GM12878 (cell line): Measurements from ENCODE around the gene SCARB1. TPM values are rescaled to one million over a fixed set of nuclear protein-coding genes. Genes with fewer than 3 reads are reported as not detected.

Experiments
- ATF2 ChIP-seq: IDR thresholded peaks from 2 replicates; pipeline ENCODE4 v1.6.1; 2012; ENCODE audit warnings: low read length, inconsistent platforms
- BHLHE40 ChIP-seq, 2 experiments: fragments of 450-650 bp in 1 of 2; IDR thresholded peaks; 2 replicates each; pipeline ENCODE4 v1.6.1; 2011 to 2017; ENCODE audit warnings: low read depth in 2 of 2, borderline replicate concordance in 1 of 2, improper control_type of control experiment in 1 of 2, low read length in 1 of 2, mild to moderate bottlenecking in 1 of 2
- EP300 ChIP-seq, 2 experiments: fragments of 150-350 bp in 1 of 2; IDR thresholded peaks; 2 replicates each; pipeline ENCODE4 v1.6.1; 2011 to 2012; ENCODE audit warnings: low read depth in 2 of 2, low read length in 2 of 2, borderline replicate concordance in 1 of 2, improper control_type of control experiment in 1 of 2, inconsistent platforms in 1 of 2; ENCODE audit not compliant: control insufficient read depth in 1 of 2
- ESRRA ChIP-seq: IDR thresholded peaks from 2 replicates; pipeline ENCODE4 v1.6.1; 2012; ENCODE audit warnings: mild to moderate bottlenecking, low read length, improper control_type of control experiment
- FOXK2 ChIP-seq: fragments of 450-650 bp; IDR thresholded peaks from 2 replicates; pipeline ENCODE4 v1.6.1; 2017; ENCODE audit warnings: mild to moderate bottlenecking, moderate library complexity
- HDAC2 ChIP-seq: fragments of 200-600 bp; sonication (generic); IDR thresholded peaks from 2 replicates; pipeline ENCODE4 v1.6.1; 2017
- KDM1A ChIP-seq: fragments of 200-600 bp; sonication (generic); IDR thresholded peaks from 2 replicates; pipeline ENCODE4 v1.6.1; 2016; ENCODE audit warnings: borderline replicate concordance
- KLF5 ChIP-seq: fragments of 450-650 bp; IDR thresholded peaks from 2 replicates; pipeline ENCODE4 v1.6.1; 2014; ENCODE audit warnings: mild to moderate bottlenecking; ENCODE audit not compliant: partially characterized antibody
- MYB ChIP-seq: fragments of 150-350 bp; IDR thresholded peaks from 2 replicates; pipeline ENCODE4 v1.6.1; 2014; ENCODE audit warnings: mild to moderate bottlenecking, low read depth, low read length, borderline replicate concordance
- NR2C1 ChIP-seq: fragments of 450-650 bp; IDR thresholded peaks from 2 replicates; pipeline ENCODE4 v1.6.1; 2017; ENCODE audit warnings: antibody characterized with exemption, mild to moderate bottlenecking, moderate library complexity
- PML ChIP-seq: IDR thresholded peaks from 2 replicates; pipeline ENCODE4 v1.6.1; 2012; ENCODE audit warnings: low read length, inconsistent platforms
- RFX5 ChIP-seq: IDR thresholded peaks from 2 replicates; pipeline ENCODE4 v1.6.1; 2011; ENCODE audit warnings: low read depth, low read length, improper control_type of control experiment
- SIX5 ChIP-seq: IDR thresholded peaks from 2 replicates; pipeline ENCODE4 v1.6.1; 2011; ENCODE audit warnings: mild to moderate bottlenecking, low read depth, low read length, moderate library complexity; ENCODE audit not compliant: severe bottlenecking
- STAT3 ChIP-seq: IDR thresholded peaks from 2 replicates; pipeline ENCODE4 v1.6.1; 2011; ENCODE audit warnings: low read depth, low read length, improper control_type of control experiment
- TCF3 ChIP-seq: IDR thresholded peaks from 2 replicates; pipeline ENCODE4 v1.6.1; 2012; ENCODE audit warnings: low read depth, mild to moderate bottlenecking, low read length, borderline replicate concordance; ENCODE audit not compliant: insufficient read depth
- WRNIP1 ChIP-seq: IDR thresholded peaks from 2 replicates; pipeline ENCODE4 v1.6.1; 2011; ENCODE audit warnings: low read depth, low read length, improper control_type of control experiment, borderline replicate concordance
- polyA plus RNA-seq, 11 experiments: library from polyadenylated mRNA; depleted of rRNA in 4 of 11; unstranded in 6 of 11; stranded (reverse) in 5 of 11; fragments of >200 nt; fragmentation: Nextera tagmentation in 4 of 11; fragmentation: Illumina TruSeq in 1 of 11; extraction: Ambion mirVana in 4 of 11; extraction: Trizol in 1 of 11; gene quantifications; 1 replicate in 1 of 11; 2 replicates in 10 of 11; pipeline versions ENCODE4 v1.2.1 to v1.2.3, GENCODE V29; 2011 to 2016; ENCODE audit warnings: inconsistent platforms in 2 of 11, missing spikeins in 2 of 11, low read depth in 1 of 11
- total RNA-seq, 4 experiments: library from RNA; depleted of rRNA in 3 of 4; stranded (reverse); fragments of >200 nt in 3 of 4; fragmentation: Illumina TruSeq in 1 of 4; extraction: Trizol in 1 of 4; gene quantifications; 2 replicates each; pipeline versions ENCODE4 v1.2.1 to v1.2.3, GENCODE V29; 2013 to 2021
- TF ChIP-seq, protein P1 (sequence below): fragments of 450-650 bp; IDR thresholded peaks from 2 replicates; pipeline ENCODE4 v1.6.1; 2017; ENCODE audit warnings: mild to moderate bottlenecking, low read depth, inconsistent platforms; ENCODE audit not compliant: poor library complexity, severe bottlenecking
- TF ChIP-seq, protein P2 (sequence below): fragments of 450-650 bp; IDR thresholded peaks from 2 replicates; pipeline ENCODE4 v1.6.1; 2016; ENCODE audit warnings: mild to moderate bottlenecking, moderate library complexity, borderline replicate concordance
- TF ChIP-seq, protein P3 (sequence below): fragments of 450-650 bp; IDR thresholded peaks from 2 replicates; pipeline ENCODE4 v1.6.1; 2017; ENCODE audit warnings: antibody characterized with exemption, mild to moderate bottlenecking, moderate library complexity

SCARB1 gene
- total and polyA plus RNA-seq, 10 of the 15 experiments (the other 5 are each of a cell fraction or from before 2014, with no cell fraction given): 0.34 to 104 (median 63.1) TPM

DNA sequence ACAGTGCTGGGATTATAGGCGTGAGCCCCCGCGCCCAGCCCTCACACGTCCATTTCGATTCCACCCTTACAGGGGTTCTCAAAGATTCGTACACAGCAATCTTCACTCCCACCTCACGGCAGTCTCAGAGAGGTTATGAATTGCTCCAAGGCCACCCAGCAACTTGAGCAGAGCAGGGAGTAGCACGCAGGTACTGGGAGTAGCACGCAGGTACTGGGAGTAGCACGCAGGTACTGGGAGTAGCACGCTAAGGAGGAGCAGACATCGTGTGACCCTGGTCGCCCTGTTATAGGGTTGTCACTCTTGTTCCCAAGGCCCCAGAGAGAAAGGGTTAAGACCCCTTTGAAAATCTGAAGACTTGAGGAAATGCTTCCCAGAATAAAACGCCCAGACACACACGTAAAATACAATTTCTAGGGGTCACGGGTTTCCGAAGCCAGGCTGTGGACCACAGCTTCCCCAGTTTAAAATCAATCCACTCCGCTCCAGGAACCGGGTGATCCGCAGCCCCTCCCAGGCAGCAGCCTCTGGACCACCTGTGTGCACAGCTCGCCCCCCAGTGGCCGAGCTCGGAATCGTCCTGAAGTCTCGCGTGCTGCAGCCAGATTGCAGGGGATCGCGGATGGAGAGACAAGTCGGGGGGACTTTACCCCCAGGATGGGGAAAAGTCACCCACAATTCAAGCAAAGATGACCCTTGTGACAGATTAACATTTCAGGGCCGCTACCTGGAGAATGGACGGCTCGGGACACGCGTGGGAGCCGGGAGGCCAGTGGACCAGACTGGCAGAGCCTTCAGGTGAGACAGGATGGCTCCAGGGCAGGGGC is 92.0 kb downstream of the SCARB1 start (continued):
- TF ChIP-seq, protein P1, sequence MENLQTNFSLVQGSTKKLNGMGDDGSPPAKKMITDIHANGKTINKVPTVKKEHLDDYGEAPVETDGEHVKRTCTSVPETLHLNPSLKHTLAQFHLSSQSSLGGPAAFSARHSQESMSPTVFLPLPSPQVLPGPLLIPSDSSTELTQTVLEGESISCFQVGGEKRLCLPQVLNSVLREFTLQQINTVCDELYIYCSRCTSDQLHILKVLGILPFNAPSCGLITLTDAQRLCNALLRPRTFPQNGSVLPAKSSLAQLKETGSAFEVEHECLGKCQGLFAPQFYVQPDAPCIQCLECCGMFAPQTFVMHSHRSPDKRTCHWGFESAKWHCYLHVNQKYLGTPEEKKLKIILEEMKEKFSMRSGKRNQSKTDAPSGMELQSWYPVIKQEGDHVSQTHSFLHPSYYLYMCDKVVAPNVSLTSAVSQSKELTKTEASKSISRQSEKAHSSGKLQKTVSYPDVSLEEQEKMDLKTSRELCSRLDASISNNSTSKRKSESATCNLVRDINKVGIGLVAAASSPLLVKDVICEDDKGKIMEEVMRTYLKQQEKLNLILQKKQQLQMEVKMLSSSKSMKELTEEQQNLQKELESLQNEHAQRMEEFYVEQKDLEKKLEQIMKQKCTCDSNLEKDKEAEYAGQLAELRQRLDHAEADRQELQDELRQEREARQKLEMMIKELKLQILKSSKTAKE: no peak
- no peak for TF ChIP-seq NR2C1
- no peak for TF ChIP-seq HDAC2
- TF ChIP-seq TCF3: peak; percentile 76; the same call in 1 of the 2 replicates
- no peak for TF ChIP-seq WRNIP1
- no peak for TF ChIP-seq KDM1A
- no peak for TF ChIP-seq RFX5
- TF ChIP-seq BHLHE40 (IDR thresholded peaks at IDR 0.05; ENCODE audit: borderline replicate concordance in 1 of 2, low read depth in 2 of 2, low read length in 1 of 2): peak; percentile 74 to 83
- no peak for TF ChIP-seq EP300 (IDR thresholded peaks at IDR 0.05; ENCODE audit: borderline replicate concordance in 1 of 2, control insufficient read depth in 1 of 2, low read depth in 2 of 2, low read length in 2 of 2)
- TF ChIP-seq STAT3: no peak
- TF ChIP-seq ESRRA: no peak
- TF ChIP-seq PML: no peak
- no peak for TF ChIP-seq KLF5
- no peak for TF ChIP-seq ATF2
- no peak for TF ChIP-seq MYB
- TF ChIP-seq, protein P2, sequence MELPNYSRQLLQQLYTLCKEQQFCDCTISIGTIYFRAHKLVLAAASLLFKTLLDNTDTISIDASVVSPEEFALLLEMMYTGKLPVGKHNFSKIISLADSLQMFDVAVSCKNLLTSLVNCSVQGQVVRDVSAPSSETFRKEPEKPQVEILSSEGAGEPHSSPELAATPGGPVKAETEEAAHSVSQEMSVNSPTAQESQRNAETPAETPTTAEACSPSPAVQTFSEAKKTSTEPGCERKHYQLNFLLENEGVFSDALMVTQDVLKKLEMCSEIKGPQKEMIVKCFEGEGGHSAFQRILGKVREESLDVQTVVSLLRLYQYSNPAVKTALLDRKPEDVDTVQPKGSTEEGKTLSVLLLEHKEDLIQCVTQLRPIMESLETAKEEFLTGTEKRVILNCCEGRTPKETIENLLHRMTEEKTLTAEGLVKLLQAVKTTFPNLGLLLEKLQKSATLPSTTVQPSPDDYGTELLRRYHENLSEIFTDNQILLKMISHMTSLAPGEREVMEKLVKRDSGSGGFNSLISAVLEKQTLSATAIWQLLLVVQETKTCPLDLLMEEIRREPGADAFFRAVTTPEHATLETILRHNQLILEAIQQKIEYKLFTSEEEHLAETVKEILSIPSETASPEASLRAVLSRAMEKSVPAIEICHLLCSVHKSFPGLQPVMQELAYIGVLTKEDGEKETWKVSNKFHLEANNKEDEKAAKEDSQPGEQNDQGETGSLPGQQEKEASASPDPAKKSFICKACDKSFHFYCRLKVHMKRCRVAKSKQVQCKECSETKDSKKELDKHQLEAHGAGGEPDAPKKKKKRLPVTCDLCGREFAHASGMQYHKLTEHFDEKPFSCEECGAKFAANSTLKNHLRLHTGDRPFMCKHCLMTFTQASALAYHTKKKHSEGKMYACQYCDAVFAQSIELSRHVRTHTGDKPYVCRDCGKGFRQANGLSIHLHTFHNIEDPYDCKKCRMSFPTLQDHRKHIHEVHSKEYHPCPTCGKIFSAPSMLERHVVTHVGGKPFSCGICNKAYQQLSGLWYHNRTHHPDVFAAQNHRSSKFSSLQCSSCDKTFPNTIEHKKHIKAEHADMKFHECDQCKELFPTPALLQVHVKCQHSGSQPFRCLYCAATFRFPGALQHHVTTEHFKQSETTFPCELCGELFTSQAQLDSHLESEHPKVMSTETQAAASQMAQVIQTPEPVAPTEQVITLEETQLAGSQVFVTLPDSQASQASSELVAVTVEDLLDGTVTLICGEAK: no peak
- TF ChIP-seq SIX5: no peak
- TF ChIP-seq FOXK2: no peak
- TF ChIP-seq, protein P3, sequence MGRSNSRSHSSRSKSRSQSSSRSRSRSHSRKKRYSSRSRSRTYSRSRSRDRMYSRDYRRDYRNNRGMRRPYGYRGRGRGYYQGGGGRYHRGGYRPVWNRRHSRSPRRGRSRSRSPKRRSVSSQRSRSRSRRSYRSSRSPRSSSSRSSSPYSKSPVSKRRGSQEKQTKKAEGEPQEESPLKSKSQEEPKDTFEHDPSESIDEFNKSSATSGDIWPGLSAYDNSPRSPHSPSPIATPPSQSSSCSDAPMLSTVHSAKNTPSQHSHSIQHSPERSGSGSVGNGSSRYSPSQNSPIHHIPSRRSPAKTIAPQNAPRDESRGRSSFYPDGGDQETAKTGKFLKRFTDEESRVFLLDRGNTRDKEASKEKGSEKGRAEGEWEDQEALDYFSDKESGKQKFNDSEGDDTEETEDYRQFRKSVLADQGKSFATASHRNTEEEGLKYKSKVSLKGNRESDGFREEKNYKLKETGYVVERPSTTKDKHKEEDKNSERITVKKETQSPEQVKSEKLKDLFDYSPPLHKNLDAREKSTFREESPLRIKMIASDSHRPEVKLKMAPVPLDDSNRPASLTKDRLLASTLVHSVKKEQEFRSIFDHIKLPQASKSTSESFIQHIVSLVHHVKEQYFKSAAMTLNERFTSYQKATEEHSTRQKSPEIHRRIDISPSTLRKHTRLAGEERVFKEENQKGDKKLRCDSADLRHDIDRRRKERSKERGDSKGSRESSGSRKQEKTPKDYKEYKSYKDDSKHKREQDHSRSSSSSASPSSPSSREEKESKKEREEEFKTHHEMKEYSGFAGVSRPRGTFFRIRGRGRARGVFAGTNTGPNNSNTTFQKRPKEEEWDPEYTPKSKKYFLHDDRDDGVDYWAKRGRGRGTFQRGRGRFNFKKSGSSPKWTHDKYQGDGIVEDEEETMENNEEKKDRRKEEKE: no peak
